Smooth muscle cell of bladder (primary cell): Measurements from ENCODE around the gene IRGM. TPM values are rescaled to one million over a fixed set of nuclear protein-coding genes. Genes with fewer than 3 reads are reported as not detected.

Source experiments
- total RNA-seq: library from RNA; depleted of rRNA; stranded (reverse); fragments of >200 nt; gene quantifications from 2 replicates; pipeline ENCODE4 v1.2.3, GENCODE V29; 2014

Gene IRGM
- total RNA-seq, result under 0.01 TPM in 1 of 2 replicates, not detected in the other

GRCh38 chr5:150846308-150846653 lies at the start of gene IRGM:
Gene IRGM, plus strand, starts transcription at chr5:150846521. Its CDS starts 1,603 bp downstream, at chr5:150848124.

Other genes starting within 250 kb of the IRGM start
- 2.7 and 4.0 TPM in 2 replicates for gene SYNPO, start 205.9 kb upstream of the IRGM start, total RNA-seq
- 0.14 and 0.37 TPM in 2 replicates for gene MYOZ3, start 185.3 kb upstream of the IRGM start, total RNA-seq
- 12.8 and 15.2 TPM in 2 replicates for gene RBM22, start 145.5 kb upstream of the IRGM start, total RNA-seq
- 44.7 and 48.4 TPM in 2 replicates for gene DCTN4, start 87.5 kb upstream of the IRGM start, total RNA-seq
- gene SMIM3, start 67.8 kb upstream of the IRGM start, total RNA-seq, result 27.7 and 53.1 TPM in 2 replicates
- 4.6 and 5.5 TPM in 2 replicates for gene ZNF300, start 58.5 kb downstream of the IRGM start, total RNA-seq
- gene GPX3, start 174.1 kb downstream of the IRGM start, total RNA-seq, result 20.1 and 35.2 TPM in 2 replicates
- gene TNIP1, start 234.5 kb downstream of the IRGM start, total RNA-seq, result 60.0 and 67.9 TPM in 2 replicates